Peyer's patch (tissue), 4 donors: ENCODE results near the gene TOMM7. TPM values are rescaled to one million over a fixed set of nuclear protein-coding genes. Genes with fewer than 3 reads are reported as not detected.
"Not testable (repeated sequence)": the region's sequence is repeated elsewhere in the genome, so short reads cannot be mapped to it uniquely, and the experiment has no call there.

ENCODE experiments used
- DNase-seq, 3 donors: peaks; one replicate each; pipeline ENCODE4 v3.0.0-alpha.2; 2017 to 2019
- H3K27ac ChIP-seq, 4 donors: fragments of 200-600 bp; sonication (generic); one replicate each; pipeline ENCODE4 v1.5.1; 2016 to 2019
- H3K27me3 ChIP-seq, 2 donors: fragments of 200-600 bp; sonication (generic); one replicate each; pipeline ENCODE4 v1.5.1; 2019
- H3K36me3 ChIP-seq, 3 donors: fragments of 200-600 bp; sonication (generic); one replicate each; pipeline ENCODE4 v1.5.1; 2016 to 2019
- H3K4me1 ChIP-seq, 4 donors: fragments of 200-600 bp; sonication (generic); one replicate each; pipeline ENCODE4 v1.5.1; 2016 to 2019
- H3K4me3 ChIP-seq, 4 donors: fragments of 200-600 bp; sonication (generic); 1 replicate in 3 of 4; 2 replicates in 1 of 4; pipeline ENCODE4 v1.5.1; 2016 to 2019; ENCODE audit warnings: mild to moderate bottlenecking in 1 of 4
- H3K9me3 ChIP-seq, 4 donors: fragments of 200-600 bp; sonication (generic); one replicate each; pipeline ENCODE4 v1.5.1; 2016 to 2019; ENCODE audit warnings: mild to moderate bottlenecking in 1 of 4
- CTCF ChIP-seq, 6 experiments: fragments of 450-650 bp in 4 of 6; fragments of 200-600 bp in 2 of 6; sonication (generic) in 1 of 6; IDR thresholded peaks; one replicate each; pipeline ENCODE4 v1.5.1; 2017 to 2019; ENCODE audit warnings: antibody characterized with exemption in 6 of 6, mild to moderate bottlenecking in 3 of 6, moderate library complexity in 1 of 6
- POLR2A ChIP-seq, 2 donors: fragments of 450-650 bp; IDR thresholded peaks; one replicate each; pipeline ENCODE4 v1.5.1; 2017; ENCODE audit warnings: antibody characterized with exemption in 2 of 2, mild to moderate bottlenecking in 2 of 2, moderate library complexity in 2 of 2
- total RNA-seq, 4 donors: library from RNA; depleted of rRNA; stranded (reverse); fragments of >200 nt; gene quantifications; one replicate each; pipeline ENCODE4 v1.1.0, GENCODE V29; 2016

Gene TOMM7
- total RNA-seq, 4 donors from 2014 or later: 78.6 to 89.8 (median 82.8) TPM

- TF ChIP-seq POLR2A (IDR thresholded peaks at IDR 0.05) (no peak), CTCF (IDR thresholded peaks at IDR 0.05) (no peak)
- DNase-seq: no peak
- Histone ChIP-seq H3K27me3 (no peaks in the 10 kb centered on the region), H3K9me3 (no peaks in the 10 kb centered on the region), H3K4me1 (peaks cover 0 to 9% (median 0%) of the 10 kb centered on the region in 4 donors), H3K27ac (peak overlapping the region in 1 of 4 donors; percentile 96), H3K4me3 (no peak overlapping the region), H3K36me3 (no peaks in the 10 kb centered on the region)
These were observed 30.5 kb upstream of the TOMM7 start for GRCh38 chr7:22853138-22853537.

- H3K27me3 ChIP-seq: no peaks in the 10 kb centered on the region
- TF ChIP-seq CTCF (IDR thresholded peaks at IDR 0.05): no peak
- TF ChIP-seq POLR2A (IDR thresholded peaks at IDR 0.05): no peak
- no peaks in the 10 kb centered on the region for H3K9me3 ChIP-seq
- no peaks in the 10 kb centered on the region for H3K36me3 ChIP-seq
- H3K4me3 ChIP-seq: no peak overlapping the region
- H3K4me1 ChIP-seq: peaks cover 0 to 9% (median 0%) of the 10 kb centered on the region in 4 donors
- no peak overlapping the region for H3K27ac ChIP-seq
- no peak for DNase-seq
These were observed 28.5 kb upstream of the TOMM7 start for GRCh38 chr7:22851145-22851544.

- DNase-seq, H3K36me3 ChIP-seq, H3K9me3 ChIP-seq, H3K27ac ChIP-seq, H3K4me3 ChIP-seq, H3K4me1 ChIP-seq, H3K27me3 ChIP-seq: not testable (repeated sequence)
These were observed 27.7 kb upstream of the TOMM7 start for GRCh38 chr7:22850394-22850793.

DNA sequence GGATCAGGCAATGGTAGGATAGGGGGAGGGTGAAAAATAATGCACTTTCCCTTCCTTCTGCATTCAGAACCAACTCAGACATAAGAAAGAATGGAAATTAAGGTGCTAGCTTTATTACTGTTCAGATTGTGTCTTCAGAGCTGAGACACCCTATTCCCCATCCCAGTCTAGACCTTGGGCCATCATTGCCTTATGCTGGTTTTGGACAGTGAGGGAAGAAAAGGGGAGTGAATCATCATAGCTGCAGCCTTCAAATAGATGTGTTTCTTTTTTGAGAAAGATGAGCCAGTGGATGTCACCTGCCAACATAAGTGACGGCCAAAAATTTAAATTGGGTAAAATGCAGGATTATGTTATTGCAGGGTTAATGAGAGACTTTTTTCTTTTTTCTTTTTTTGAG lies 27.0 kb upstream of the TOMM7 start:
- no peaks in the 10 kb centered on the region for H3K4me1 ChIP-seq
- H3K27ac ChIP-seq: no peak overlapping the region
- no peak for DNase-seq
- no peaks in the 10 kb centered on the region for H3K9me3 ChIP-seq
- no peaks in the 10 kb centered on the region for H3K27me3 ChIP-seq
- TF ChIP-seq CTCF (IDR thresholded peaks at IDR 0.05) (no peak), POLR2A (IDR thresholded peaks at IDR 0.05) (no peak)
- no peak overlapping the region for H3K4me3 ChIP-seq
- no peaks in the 10 kb centered on the region for H3K36me3 ChIP-seq

- TF ChIP-seq CTCF (IDR thresholded peaks at IDR 0.05) (no peak), POLR2A (IDR thresholded peaks at IDR 0.05) (no peak)
- no peaks in the 10 kb centered on the region for H3K9me3 ChIP-seq
- DNase-seq: no peak
- no peaks in the 10 kb centered on the region for H3K4me1 ChIP-seq
- H3K27ac ChIP-seq: no peak overlapping the region
- H3K27me3 ChIP-seq: no peaks in the 10 kb centered on the region
- no peaks in the 10 kb centered on the region for H3K36me3 ChIP-seq
- H3K4me3 ChIP-seq: no peak overlapping the region
These were observed 26.5 kb upstream of the TOMM7 start for GRCh38 chr7:22849172-22849571.

- no peaks in the 10 kb centered on the region for H3K27me3 ChIP-seq
- H3K27ac ChIP-seq: no peak overlapping the region
- H3K36me3 ChIP-seq: no peaks in the 10 kb centered on the region
- TF ChIP-seq CTCF (IDR thresholded peaks at IDR 0.05): no peak
- no peak for TF ChIP-seq POLR2A (IDR thresholded peaks at IDR 0.05)
- H3K4me3 ChIP-seq: no peak overlapping the region
- no peaks in the 10 kb centered on the region for H3K4me1 ChIP-seq
- no peak for DNase-seq
- no peaks in the 10 kb centered on the region for H3K9me3 ChIP-seq
These were observed 24.3 kb upstream of the TOMM7 start for GRCh38 chr7:22846961-22847360.
